ENCODE results near the gene STRN3.
"Not testable (repeated sequence)": the region's sequence is repeated elsewhere in the genome, so short reads cannot be mapped to it uniquely, and the experiment has no call there.

Gene STRN3

GRCh38 chr14:31026077-31026449 lies at the start of gene STRN3:
Gene STRN3 (minus strand): TSS chr14:31026379. CDS start chr14:31026185, 194 bp downstream.
- DNase-seq (ENCODE audit: low read depth), result no peak

- no peak for DNase-seq (ENCODE audit: low read depth)
These were observed 49.0 kb upstream of the STRN3 start for GRCh38 chr14:31075144-31075543.

GRCh38 chr14:31071151-31071550 lies 45.0 kb upstream of the STRN3 start:
- DNase-seq (ENCODE audit: low read depth), result no peak

- DNase-seq (ENCODE audit: low read depth), result no peak
These were observed 44.3 kb upstream of the STRN3 start for GRCh38 chr14:31070431-31070830.

- no peak for DNase-seq (ENCODE audit: low read depth)
These were observed 43.2 kb upstream of the STRN3 start for GRCh38 chr14:31069343-31069742.

- no peak for DNase-seq (ENCODE audit: low read depth)
These were observed 42.1 kb upstream of the STRN3 start for GRCh38 chr14:31068235-31068634.

- DNase-seq (ENCODE audit: low read depth), result not testable (repeated sequence)
These were observed 36.7 kb upstream of the STRN3 start for GRCh38 chr14:31062908-31063307.

GRCh38 chr14:31060253-31060875 lies 34.2 kb upstream of the STRN3 start:
- DNase-seq (ENCODE audit: low read depth), result no peak

- no peak for DNase-seq (ENCODE audit: low read depth)
These were observed 33.2 kb upstream of the STRN3 start for GRCh38 chr14:31059152-31059924.

- DNase-seq (ENCODE audit: low read depth), result no peak
These were observed 31.7 kb upstream of the STRN3 start for GRCh38 chr14:31057701-31058364.

GRCh38 chr14:31057035-31057434 lies 30.9 kb upstream of the STRN3 start:
- DNase-seq (ENCODE audit: low read depth), result no peak

GRCh38 chr14:31052905-31053586 lies 26.9 kb upstream of the STRN3 start:
- not testable (repeated sequence) for DNase-seq (ENCODE audit: low read depth)

- no peak for DNase-seq (ENCODE audit: low read depth)
These were observed 25.3 kb upstream of the STRN3 start for GRCh38 chr14:31051511-31051910.

GRCh38 chr14:31051023-31051422 lies 24.8 kb upstream of the STRN3 start:
- DNase-seq (ENCODE audit: low read depth), result no peak

GRCh38 chr14:31047503-31047902 lies 21.3 kb upstream of the STRN3 start:
- DNase-seq (ENCODE audit: low read depth), result no peak

- no peak for DNase-seq (ENCODE audit: low read depth)
These were observed 19.4 kb upstream of the STRN3 start for GRCh38 chr14:31045501-31046080.

- DNase-seq (ENCODE audit: low read depth), result no peak
These were observed 17.2 kb upstream of the STRN3 start for GRCh38 chr14:31043379-31043778.

GRCh38 chr14:31042893-31043292 lies 16.7 kb upstream of the STRN3 start:
- DNase-seq (ENCODE audit: low read depth), result not testable (repeated sequence)

- no peak for DNase-seq (ENCODE audit: low read depth)
These were observed 16.1 kb upstream of the STRN3 start for GRCh38 chr14:31042300-31042699.

- no peak for DNase-seq (ENCODE audit: low read depth)
These were observed 12.5 kb upstream of the STRN3 start for GRCh38 chr14:31038521-31039166.

- DNase-seq (ENCODE audit: low read depth), result no peak
These were observed 11.6 kb upstream of the STRN3 start for GRCh38 chr14:31037709-31038221.
